Epithelial cell of esophagus (primary cell): ENCODE data around the gene OR2V1.
A peak's percentile ranks its signal among the peaks of the same experiment; 100 is the strongest.
"Not testable (repeated sequence)": the region's sequence is repeated elsewhere in the genome, so short reads cannot be mapped to it uniquely, and the experiment has no call there.

Experiments
- DNase-seq: peaks from one replicate; pipeline ENCODE4 v3.0.0; 2010; ENCODE audit warnings: low read depth
- H3K4me3 ChIP-seq: 2 replicates; pipeline ENCODE4 v1.5.1; 2011; ENCODE audit warnings: mild to moderate bottlenecking, low read length, control low read depth
- TF ChIP-seq, protein P1 (sequence below): IDR thresholded peaks from 2 replicates; pipeline ENCODE4 v1.5.1; 2011; ENCODE audit warnings: low read depth, mild to moderate bottlenecking, low read length, control low read depth, inconsistent platforms; ENCODE audit not compliant: insufficient read depth; ENCODE audit errors: missing control alignments

The OR2V1 gene

DNA sequence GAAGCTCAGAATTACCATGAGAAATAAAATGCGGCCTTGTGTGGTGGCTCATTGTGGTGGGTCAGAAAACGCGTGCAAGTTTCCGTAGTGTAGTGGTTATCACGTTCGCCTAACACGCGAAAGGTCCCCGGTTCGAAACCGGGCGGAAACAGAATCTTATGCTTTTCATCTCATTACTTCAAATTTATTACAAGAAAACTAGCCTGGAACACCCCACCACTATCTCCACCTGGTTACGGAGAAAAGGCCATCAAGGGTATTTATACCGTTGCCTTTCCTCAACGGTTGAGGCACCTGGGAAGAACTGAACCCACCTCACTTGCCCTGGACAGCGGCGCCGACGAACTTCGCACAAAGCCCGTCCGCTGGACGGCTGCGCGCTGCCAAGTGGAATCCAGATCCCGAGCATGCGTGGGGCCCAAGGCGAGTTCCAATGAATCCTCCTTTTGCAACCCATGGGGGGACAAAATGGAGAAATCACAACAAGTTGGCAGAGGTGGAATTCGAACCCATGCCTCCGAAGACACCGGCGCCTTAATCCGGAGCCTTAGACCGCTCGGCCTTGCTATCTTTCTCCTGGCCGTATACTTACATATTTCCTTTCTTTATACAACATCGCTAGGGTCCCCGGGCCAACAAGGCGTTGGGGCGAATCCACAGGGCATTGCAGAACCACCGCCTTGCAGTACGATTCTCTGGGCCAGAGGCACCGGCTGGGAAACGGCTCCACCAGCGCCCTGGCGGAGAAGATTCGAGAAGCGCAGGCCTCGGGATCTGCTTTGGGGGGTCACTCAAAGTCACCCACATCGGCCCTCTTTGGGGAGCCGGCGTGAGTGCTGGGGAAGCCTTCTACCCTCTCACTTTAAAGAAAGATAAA lies 33.3 kb upstream of the OR2V1 start:
- H3K4me3 ChIP-seq = no peak overlapping the region
- TF ChIP-seq, protein P1, sequence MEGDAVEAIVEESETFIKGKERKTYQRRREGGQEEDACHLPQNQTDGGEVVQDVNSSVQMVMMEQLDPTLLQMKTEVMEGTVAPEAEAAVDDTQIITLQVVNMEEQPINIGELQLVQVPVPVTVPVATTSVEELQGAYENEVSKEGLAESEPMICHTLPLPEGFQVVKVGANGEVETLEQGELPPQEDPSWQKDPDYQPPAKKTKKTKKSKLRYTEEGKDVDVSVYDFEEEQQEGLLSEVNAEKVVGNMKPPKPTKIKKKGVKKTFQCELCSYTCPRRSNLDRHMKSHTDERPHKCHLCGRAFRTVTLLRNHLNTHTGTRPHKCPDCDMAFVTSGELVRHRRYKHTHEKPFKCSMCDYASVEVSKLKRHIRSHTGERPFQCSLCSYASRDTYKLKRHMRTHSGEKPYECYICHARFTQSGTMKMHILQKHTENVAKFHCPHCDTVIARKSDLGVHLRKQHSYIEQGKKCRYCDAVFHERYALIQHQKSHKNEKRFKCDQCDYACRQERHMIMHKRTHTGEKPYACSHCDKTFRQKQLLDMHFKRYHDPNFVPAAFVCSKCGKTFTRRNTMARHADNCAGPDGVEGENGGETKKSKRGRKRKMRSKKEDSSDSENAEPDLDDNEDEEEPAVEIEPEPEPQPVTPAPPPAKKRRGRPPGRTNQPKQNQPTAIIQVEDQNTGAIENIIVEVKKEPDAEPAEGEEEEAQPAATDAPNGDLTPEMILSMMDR = no peak
- no peak for DNase-seq

DNA sequence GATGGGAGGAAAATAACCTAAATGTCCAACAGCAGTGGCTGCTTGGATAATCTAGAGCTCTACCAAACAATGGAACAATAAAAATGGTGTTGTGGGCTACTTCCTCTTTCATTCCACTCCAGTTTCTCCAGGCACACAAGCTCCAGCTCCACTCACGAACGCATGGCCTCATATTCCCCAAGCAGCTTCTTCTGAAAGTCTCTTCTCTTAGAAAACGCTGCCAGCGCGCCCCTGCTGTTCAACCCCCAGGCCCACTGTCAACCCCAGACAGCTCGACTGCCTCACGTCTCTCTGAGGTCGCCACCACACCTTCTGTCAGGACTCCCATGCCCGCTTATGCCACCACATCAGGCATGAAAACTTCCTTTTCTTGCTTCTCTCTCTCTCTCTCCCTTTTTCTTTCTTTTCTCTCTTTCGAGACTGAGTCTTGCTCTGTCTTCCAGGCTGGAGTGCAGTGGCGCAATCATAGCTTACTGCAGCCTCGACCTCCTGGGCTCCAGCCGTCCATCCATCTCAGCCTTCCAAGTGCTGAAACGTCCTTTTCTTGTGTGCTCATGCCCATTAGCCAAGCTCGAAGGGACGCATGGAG lies 32.6 kb upstream of the OR2V1 start:
- TF ChIP-seq, protein P1 = no peak
- H3K4me3 ChIP-seq = no peak overlapping the region
- DNase-seq = no peak

DNA sequence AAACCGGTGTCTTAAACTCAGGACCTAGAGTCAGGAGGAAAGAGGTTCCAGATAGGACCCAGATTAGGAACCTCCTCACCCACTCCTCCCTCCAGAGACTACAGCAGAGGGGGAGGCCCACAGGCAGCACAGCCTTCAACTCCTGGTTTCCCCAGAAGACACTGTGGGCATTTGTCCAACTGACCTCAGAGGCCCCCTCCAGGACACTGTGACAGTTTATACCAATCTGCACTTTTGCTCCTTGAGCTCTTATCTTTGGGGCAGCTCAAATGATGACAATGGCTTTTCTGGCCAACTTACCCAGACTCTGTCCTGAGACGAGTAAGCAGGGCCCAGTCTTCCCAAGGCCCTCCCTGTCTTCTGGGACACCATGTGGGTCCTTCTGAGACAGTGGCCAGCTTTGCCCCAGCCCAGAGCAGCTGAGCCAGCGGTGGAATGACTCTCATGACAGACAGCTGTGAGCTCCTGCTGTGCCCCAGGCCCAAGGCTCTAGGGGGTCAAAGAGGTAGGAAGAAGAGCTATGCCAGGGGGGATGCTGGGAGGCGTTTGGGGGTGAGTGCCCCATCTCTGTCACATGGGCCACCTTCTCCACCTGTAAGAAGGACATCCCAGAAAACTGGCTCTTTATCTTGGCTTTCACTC lies 30.7 kb upstream of the OR2V1 start:
- DNase-seq = no peak
- H3K4me3 ChIP-seq = no peak overlapping the region
- TF ChIP-seq, protein P1 = no peak

DNA sequence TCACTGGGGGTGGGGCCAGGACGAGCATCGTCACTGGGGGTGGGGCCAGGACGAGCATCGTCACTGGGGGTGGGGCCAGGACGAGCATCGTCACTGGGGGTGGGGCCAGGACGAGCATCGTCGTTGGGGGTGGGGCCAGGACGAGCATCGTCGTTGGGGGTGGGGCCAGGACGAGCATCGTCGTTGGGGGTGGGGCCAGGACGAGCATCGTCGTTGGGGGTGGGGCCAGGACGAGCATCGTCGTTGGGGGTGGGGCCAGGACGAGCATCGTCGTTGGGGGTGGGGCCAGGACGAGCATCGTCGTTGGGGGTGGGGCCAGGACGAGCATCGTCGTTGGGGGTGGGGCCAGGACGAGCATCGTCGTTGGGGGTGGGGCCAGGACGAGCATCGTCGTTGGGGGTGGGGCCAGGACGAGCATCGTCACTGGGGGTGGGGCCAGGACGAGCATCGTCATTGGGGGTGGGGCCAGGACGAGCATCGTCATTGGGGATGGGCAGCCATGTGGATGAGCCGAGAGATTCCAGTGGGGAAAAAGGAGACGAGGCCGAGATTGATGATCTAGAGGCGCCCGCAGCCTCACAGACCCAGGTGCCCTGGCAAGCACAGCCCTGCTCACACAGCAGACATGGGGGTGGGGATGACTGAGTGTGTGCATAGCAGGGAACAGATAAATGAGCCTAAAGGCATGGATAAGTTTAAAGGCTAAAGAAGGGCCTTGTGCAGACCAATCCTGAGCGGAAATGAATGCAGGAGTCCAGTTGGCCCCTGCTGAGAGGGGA lies 30.0 kb upstream of the OR2V1 start:
- peak; percentile 66 for DNase-seq
- H3K4me3 ChIP-seq = not testable (repeated sequence)

DNA sequence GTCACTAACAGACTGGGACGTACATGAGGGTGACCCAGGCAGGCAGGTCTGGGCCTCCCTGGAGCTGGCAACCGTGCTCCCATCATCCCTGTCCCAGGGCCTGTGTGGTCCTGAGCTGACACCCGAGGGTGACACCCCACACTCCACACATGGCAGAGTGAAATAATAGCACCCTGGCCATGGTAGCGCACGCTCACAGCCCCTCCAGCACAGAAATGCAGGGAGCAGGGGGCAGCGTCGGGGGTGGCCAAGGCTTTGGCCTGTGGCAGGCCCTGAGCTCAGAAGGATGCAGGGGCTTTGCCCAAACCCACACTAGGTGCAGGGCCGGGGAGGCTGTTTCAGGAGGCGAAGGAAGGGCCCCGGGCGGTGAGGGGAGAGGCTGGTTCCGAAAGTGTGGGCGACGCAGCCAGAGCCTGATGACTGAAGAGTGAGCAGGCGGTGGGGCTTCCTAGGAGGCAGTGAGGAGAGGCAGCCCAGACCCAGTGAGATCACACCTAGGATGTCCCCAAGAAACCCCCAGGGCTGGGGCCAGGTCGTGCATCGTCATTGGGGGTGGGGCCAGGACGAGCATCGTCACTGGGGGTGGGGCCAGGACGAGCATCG lies 29.3 kb upstream of the OR2V1 start:
- peak; percentile 64 for DNase-seq
- peak overlapping the region; percentile 8 for H3K4me3 ChIP-seq
- TF ChIP-seq, protein P1 = no peak

DNA sequence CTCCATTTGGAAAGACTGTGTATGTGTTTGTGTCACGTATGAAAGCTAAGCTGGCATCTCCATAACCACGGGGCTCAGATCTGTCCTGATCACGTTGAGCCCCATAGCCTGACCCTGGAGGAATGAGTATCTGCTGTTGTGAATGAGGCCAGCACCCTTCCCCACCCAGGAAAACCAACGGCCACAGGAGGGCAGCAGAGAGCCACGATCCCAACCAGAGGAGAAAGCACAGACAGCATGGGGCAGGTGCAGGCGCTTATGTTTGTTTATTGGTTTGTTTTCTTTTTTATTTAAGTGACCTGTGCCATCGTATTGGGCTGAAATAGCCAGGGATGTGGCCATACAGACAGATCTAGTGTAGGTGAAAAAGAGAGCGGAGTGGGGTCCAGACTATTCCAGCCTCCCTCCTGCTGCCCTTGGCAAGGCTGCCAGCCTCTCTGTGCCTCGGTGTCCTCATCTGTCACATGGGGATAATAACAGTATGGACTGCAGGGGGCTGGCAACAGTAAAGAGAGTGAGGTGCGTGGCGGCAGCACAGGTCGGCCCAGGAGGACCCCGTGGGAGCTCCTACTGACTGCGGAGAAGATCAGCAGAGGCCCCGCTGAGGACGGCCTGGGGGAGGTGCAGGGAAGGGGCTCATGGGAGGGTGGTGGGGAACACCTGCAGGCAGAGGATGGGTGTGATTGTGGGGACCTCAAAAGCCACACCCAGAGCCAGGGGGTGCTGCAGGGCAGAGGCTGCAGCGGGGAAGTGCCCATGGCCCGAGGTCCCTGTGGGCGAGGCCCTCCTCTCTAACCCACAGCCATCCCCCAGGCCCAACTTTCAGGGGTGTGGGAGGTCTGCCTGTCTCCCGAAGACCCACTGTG lies 28.6 kb upstream of the OR2V1 start:
- H3K4me3 ChIP-seq = no peak overlapping the region
- peak; percentile 83 for DNase-seq
- TF ChIP-seq, protein P1 = peak; percentile 92
